ENCODE measurements around the gene AP3D1. TPM values are rescaled to one million over a fixed set of nuclear protein-coding genes. Genes with fewer than 3 reads are reported as not detected.

The AP3D1 gene
- total and polyA plus RNA-seq, 9 of the 15 experiments (the other 6 are each of a cell fraction or from before 2014, with no cell fraction given): 1.2 to 86.1 (median 35.9) TPM

GRCh38 chr19:2053601-2054389 is 97.6 kb downstream of the AP3D1 start:
- no peak for TF ChIP-seq GTF2F1 (IDR thresholded peaks at IDR 0.05; ENCODE audit: low read depth, low read length)
- 0 out of 2 replicates have a peak, but pooled peaks have one; percentile 23 for TF ChIP-seq ZNF263 (CRISPR knock-in tag; IDR thresholded peaks at IDR 0.05; ENCODE audit: borderline replicate concordance)
- H3K27me3 ChIP-seq (ENCODE audit: control insufficient read depth in 2 of 2, insufficient read depth in 2 of 2, low read length in 2 of 2): no peaks in the 10 kb centered on the region
- intact Hi-C loops (cut with micrococcal nuclease) (no loop called here), in situ Hi-C loops (cut with MboI) (no loop called here)
- ATAC-seq: no peak
- peaks cover 4% of the 10 kb centered on the region for H3K9me1 ChIP-seq (ENCODE audit: control insufficient read depth, insufficient read depth, low read length)
- H3K9ac ChIP-seq (ENCODE audit: insufficient read depth in 1 of 2, low read depth in 2 of 2, low read length in 2 of 2): peak overlapping the region in 1 of 2 experiments; percentile 75; a peak in 2 of 4 replicates
- peaks cover 17% of the 10 kb centered on the region for H4K20me1 ChIP-seq (replicated peaks; ENCODE audit: control insufficient read depth, insufficient read depth, low read length)
- FAIRE-seq: no peak
- no peak overlapping the region for H3K4me2 ChIP-seq (ENCODE audit: insufficient read depth, low read length)
- POLR2A ChIA-PET: interaction anchor here (0.7 to 2.5 kb wide), 2 partner anchors 11 to 68 kb away, joined by 3 to 18 read pairs; no protein-coding TSS in a partner anchor
- peaks cover 26% of the 10 kb centered on the region for H3K79me2 ChIP-seq (ENCODE audit: control insufficient read depth, insufficient read depth, low read length)
- no peaks in the 10 kb centered on the region for H3K9me3 ChIP-seq (replicated peaks; ENCODE audit: control insufficient read depth, insufficient read depth, low read depth, low read length)
- WGBS (ENCODE audit: insufficient coverage, low coverage, missing lambda C conversion rate): 91% methylated on average over 20 of the region's 24 CpGs
- no TSS peak for BruUV-seq (replicated peaks)
- peaks cover 52 to 80% of the 10 kb centered on the region in 2 experiments for H3K4me1 ChIP-seq (replicated peaks in 1 of 2; ENCODE audit: control insufficient read depth in 2 of 2, insufficient read depth in 2 of 2, low read length in 2 of 2)
- CTCF ChIA-PET (ENCODE audit: low intra/inter-chr PET ratio): no interaction called here
- H2AFZ ChIP-seq (ENCODE audit: low read depth, low read length): no peak overlapping the region
- no peak overlapping the region for H3K4me3 ChIP-seq
- peaks cover 11% of the 10 kb centered on the region; the same call in 2 of the 3 replicates for H3K36me3 ChIP-seq (ENCODE audit: control insufficient read depth, insufficient read depth, low read length)
- no peak overlapping the region; the same call in 2 of the 3 replicates for H3K27ac ChIP-seq (ENCODE audit: extremely low read depth, low read depth, low read length)
- no peak for DNase-seq (ENCODE audit: extremely low read depth in 1 of 4, low spot score in 3 of 4)
